Skeletal muscle tissue (tissue), 4 donors: ENCODE results near the gene DNASE2. TPM values are rescaled to one million over a fixed set of nuclear protein-coding genes. Genes with fewer than 3 reads are reported as not detected.

Source experiments
- H3K27ac ChIP-seq: one replicate; pipeline ENCODE4 v1.7.0; 2013; ENCODE audit warnings: mild to moderate bottlenecking, low read depth, low read length, inconsistent platforms
- H3K27me3 ChIP-seq, 3 donors: one replicate each; pipeline ENCODE4 v1.7.0; 2013; ENCODE audit warnings: low read length in 3 of 3; ENCODE audit not compliant: control insufficient read depth in 3 of 3, insufficient read depth in 3 of 3
- H3K36me3 ChIP-seq, 3 donors: one replicate each; pipeline ENCODE4 v1.7.0; 2013; ENCODE audit warnings: low read length in 3 of 3; ENCODE audit not compliant: control insufficient read depth in 3 of 3, insufficient read depth in 3 of 3
- H3K4me1 ChIP-seq, 3 donors: one replicate each; pipeline ENCODE4 v1.7.0; 2013; ENCODE audit warnings: low read length in 3 of 3, mild to moderate bottlenecking in 3 of 3; ENCODE audit not compliant: control insufficient read depth in 3 of 3, insufficient read depth in 3 of 3
- H3K4me3 ChIP-seq, 3 donors: one replicate each; pipeline ENCODE4 v1.7.0; 2013; ENCODE audit warnings: low read length in 3 of 3
- H3K9ac ChIP-seq, 3 donors: one replicate each; pipeline ENCODE4 v1.7.0; 2013; ENCODE audit warnings: low read length in 3 of 3, mild to moderate bottlenecking in 3 of 3, moderate library complexity in 2 of 3, low read depth in 1 of 3
- H3K9me3 ChIP-seq, 3 donors: one replicate each; pipeline ENCODE4 v1.7.0; 2013; ENCODE audit warnings: low read length in 3 of 3; ENCODE audit not compliant: control insufficient read depth in 3 of 3
- total RNA-seq: library from RNA; depleted of rRNA; stranded (reverse); fragments of >200 nt; gene quantifications from one replicate; pipeline ENCODE4 v1.2.3, GENCODE V29; 2014
- donor health status: Osteomylitis.

Gene DNASE2
- total RNA-seq, 1 donor from 2014 or later, result 10.4 TPM

DNA sequence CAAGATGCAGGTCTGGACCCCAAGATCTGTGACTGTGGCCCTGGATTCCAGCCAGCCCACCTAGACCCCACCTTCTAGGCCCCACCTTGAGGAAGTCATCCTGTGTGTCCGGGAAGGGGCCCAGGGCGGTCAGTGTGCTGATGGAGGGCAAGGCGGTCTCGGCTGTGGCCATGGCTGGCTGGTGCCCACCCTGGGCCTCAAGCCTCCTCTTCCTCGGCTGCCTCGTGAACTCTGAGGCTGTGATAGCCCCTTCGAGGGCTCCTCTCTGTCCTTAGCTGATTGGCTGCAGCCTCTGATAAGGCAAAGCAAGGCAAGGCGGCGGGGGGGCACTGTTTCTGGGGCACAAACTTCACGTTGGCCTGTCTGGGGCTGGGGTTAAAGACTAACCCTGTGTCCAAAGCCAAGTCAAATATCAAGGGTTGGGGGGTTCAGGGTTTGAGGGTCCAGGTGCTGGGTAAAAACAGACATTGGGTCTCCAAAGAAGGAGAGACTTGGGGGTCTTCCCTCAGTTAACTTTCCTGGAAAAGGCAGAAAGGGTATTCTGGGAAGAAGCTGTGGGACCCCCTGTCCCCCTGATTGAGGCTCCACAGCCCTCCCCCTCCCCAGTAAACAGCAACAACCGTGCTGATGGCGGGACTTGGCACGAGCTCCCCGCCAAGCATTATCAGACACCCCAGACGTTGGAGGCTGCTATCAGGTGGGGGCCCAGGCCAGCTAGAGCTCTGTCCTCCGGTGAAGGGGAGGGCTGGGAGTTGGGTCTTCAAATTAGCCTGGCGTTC, 5.9 kb upstream of the DNASE2 start, which contains the start of gene KLF1:
Gene KLF1, minus strand, starts transcription at position 233 of the 779 bp plus-strand sequence. Its CDS starts 61 bp downstream, at position 172.
- Histone ChIP-seq H3K36me3 (peaks cover 0 to 2% (median 0%) of the 10 kb centered on the region in 3 donors), H3K9me3 (peaks cover 0 to 8% (median 6%) of the 10 kb centered on the region in 3 donors), H3K9ac (no peak within 1 kb of the TSS), H3K27me3 (peaks cover 21 to 28% (median 26%) of the 10 kb centered on the region in 3 donors), H3K4me1 (peaks cover 16 to 27% (median 24%) of the 10 kb centered on the region in 3 donors), H3K4me3 (no peak within 1 kb of the TSS), H3K27ac (no peak within 1 kb of the TSS)

DNA sequence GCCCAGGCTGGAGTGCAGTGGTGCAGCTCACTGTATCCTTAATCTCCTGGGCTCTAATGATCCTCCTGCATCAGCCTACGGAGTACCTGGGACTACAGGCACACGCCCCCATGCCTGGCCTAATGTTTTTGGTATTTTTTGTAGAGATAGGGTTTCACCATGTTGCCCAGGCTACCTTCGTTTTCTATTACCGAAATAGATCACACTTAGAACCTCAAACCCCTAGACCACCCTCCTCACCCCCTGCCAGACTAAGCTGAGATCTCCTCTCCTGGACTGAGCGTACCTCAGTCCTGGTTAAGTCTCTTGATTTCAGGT, 5.4 kb upstream of the DNASE2 start:
- peaks cover 21 to 28% (median 26%) of the 10 kb centered on the region in 3 donors for H3K27me3 ChIP-seq
- no peak overlapping the region for H3K27ac ChIP-seq
- H3K4me3 ChIP-seq, result no peak overlapping the region
- peaks cover 0 to 8% (median 6%) of the 10 kb centered on the region in 3 donors for H3K9me3 ChIP-seq
- H3K4me1 ChIP-seq, result peaks cover 11 to 22% (median 18%) of the 10 kb centered on the region in 3 donors
- no peak overlapping the region for H3K9ac ChIP-seq
- H3K36me3 ChIP-seq, result peaks cover 0 to 2% (median 0%) of the 10 kb centered on the region in 3 donors

DNA sequence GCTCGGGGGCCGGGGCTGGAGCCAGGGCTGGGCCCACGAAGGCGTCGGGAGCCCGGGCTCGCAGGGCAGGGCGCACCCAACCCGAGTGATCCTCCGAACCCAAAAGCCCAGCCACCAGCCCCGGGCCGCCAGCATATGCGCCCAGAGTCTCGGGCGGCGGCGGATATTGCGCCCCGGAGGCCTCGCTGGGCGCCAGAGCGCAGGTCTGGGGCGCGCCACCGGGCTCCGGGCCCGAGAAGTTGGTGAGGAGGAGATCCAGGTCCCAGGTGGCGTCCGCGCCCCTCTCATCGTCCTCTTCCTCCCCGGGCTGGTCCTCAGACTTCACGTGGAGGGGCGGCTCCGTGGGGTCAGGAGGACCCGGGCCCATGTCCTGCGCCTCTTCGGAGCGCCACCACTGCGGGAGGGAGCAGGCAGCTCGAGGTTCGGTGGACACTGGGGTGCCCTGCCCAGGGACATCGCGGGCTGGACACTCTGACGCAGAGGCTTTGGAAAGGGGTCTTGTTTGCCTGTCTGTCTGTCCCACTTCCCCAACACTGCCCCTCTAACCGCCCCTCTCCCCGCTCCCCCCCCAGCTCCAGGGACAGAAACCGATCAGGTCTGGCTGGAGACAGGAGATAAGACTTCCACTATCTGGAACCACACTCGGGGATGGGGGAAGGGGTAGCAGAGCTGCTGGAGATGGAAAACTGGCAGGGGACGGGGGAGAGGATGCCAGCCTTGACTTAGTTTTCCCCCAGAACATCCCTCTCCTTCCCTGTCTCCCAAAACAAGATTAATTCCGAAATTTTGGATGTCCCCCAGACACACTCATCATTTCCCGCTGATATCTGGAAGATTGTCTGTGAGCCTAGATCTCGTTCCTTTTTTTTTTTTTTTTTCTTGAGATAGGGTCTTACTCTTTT, 4.8 kb upstream of the DNASE2 start:
- Histone ChIP-seq H3K4me1 (peaks cover 8 to 20% (median 16%) of the 10 kb centered on the region in 3 donors), H3K9ac (peak overlapping the region in 1 of 3 donors; percentile 25), H3K36me3 (peaks cover 0 to under 1% (median 0%) of the 10 kb centered on the region in 3 donors), H3K9me3 (peaks cover 0 to 8% (median 6%) of the 10 kb centered on the region in 3 donors), H3K27ac (no peak overlapping the region), H3K4me3 (peak overlapping the region in 2 of 3 donors; percentile 14 to 56), H3K27me3 (peaks cover 21 to 28% (median 26%) of the 10 kb centered on the region in 3 donors)

DNA sequence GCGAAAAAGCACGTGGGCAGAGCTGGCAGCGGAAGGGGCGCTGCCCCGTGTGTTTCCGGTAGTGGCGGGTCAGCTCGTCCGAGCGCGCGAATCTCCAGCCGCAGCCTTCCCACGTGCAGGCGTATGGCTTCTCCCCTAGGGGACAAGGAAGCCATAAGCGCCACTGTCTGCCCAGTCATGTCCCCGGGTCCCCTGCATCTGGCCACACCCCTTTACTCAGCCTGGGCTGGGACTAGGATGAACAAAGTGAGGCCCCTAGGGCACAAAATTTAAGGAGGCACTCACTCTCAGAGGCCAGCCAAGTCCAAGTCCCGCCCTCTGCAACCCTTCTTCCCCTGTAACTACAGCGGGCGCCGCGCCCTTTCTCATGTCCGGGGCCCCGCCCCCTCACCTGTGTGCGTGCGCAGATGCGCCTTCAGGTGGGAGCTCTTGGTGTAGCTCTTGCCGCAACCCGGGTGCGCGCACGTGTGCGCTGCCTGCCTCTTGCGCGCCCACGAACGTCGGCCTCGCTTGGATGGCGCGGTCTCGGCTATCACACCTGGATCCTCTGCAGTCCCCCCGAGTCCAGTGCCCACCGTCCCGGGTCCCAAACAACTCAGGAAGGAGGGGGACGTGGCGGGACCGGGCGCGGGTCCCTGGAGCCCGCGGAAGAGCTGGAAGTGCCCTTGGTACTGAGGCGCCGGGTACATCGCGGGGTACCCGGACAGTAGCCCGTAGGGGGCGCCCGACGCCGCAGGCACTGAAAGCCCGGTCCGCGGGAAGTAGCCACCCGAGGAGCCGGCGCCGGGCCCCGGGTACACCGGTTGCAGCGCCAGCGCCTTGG, 3.9 kb upstream of the DNASE2 start:
- Histone ChIP-seq H3K36me3 (no peaks in the 10 kb centered on the region), H3K9ac (peak overlapping the region in 1 of 3 donors; percentile 25), H3K4me3 (peak overlapping the region in 2 of 3 donors; percentile 40 to 56), H3K9me3 (peaks cover 0 to 8% (median 6%) of the 10 kb centered on the region in 3 donors), H3K4me1 (peaks cover 13 to 20% (median 19%) of the 10 kb centered on the region in 3 donors), H3K27me3 (peaks cover 21 to 28% (median 26%) of the 10 kb centered on the region in 3 donors), H3K27ac (no peak overlapping the region)

DNA sequence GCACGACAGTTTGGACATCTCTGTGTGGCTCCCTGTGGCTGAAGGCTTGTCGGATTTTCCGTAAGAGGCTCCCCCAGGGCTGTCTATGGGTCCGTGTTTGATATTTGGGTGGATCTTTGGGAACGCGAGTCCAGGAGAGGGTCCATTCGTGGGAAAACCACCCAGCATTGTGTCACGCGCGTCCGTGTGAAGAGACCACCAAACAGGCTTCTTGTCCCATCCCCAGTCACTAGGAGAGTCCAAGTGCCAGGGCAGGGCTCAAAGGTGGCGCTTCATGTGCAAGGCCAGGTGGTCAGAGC, 3.3 kb upstream of the DNASE2 start:
- peak overlapping the region in 1 of 3 donors; percentile 56 for H3K4me3 ChIP-seq
- H3K27ac ChIP-seq, result no peak overlapping the region
- peaks cover 13 to 20% (median 19%) of the 10 kb centered on the region in 3 donors for H3K4me1 ChIP-seq

DNA sequence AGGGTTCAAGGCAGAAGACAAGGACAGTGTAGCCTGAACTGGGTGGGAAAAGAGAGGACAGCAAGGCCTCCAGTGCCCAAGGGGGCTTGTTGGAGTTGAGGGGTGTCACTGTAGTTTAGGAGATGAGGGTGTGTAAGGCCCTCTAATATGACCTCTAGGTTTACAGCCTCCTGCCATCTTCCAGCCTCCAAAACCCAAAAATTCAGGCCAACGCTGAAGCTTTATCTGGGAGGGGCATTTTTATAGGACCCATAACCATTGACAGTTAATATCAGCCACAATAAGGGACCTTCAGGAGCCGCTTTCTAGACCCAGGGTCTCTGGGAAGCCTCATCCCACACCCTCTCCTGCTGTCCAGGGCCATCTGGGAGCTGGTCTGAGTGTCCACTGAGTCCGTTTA, 3.0 kb upstream of the DNASE2 start:
- H3K36me3 ChIP-seq, result no peaks in the 10 kb centered on the region
- peaks cover 13 to 20% (median 19%) of the 10 kb centered on the region in 3 donors for H3K4me1 ChIP-seq
- H3K27ac ChIP-seq, result no peak overlapping the region
- peaks cover 0 to 8% (median 6%) of the 10 kb centered on the region in 3 donors for H3K9me3 ChIP-seq
- H3K4me3 ChIP-seq, result peak overlapping the region in 1 of 3 donors; percentile 43
- H3K27me3 ChIP-seq, result peaks cover 21 to 28% (median 26%) of the 10 kb centered on the region in 3 donors
- H3K9ac ChIP-seq, result no peak overlapping the region

More for the DNA sequence above, 3.3 kb upstream of the DNASE2 start:
- peaks cover 0 to 8% (median 6%) of the 10 kb centered on the region in 3 donors for H3K9me3 ChIP-seq
- peak overlapping the region in 1 of 3 donors; percentile 16 for H3K9ac ChIP-seq
- H3K27me3 ChIP-seq, result peaks cover 21 to 28% (median 26%) of the 10 kb centered on the region in 3 donors
- H3K36me3 ChIP-seq, result no peaks in the 10 kb centered on the region

DNA sequence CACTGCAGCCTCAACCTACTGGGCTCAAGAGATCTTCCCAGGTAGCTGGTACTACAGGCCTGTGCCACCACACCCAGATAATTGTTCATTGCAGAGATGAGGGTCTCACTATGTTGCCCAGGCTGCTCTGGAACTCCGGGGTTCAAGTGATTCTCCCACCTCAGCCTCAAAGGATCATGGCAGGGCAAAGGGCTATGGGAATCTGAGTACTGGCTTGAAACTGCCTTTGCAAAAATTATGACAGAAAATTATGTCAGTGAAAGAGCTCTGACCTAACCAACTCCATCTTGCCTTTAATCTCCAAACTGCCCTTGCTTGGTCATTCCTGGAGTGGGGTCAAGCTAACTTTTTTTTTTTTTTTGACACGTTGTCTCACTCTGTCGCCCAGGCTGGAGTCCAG, 1.3 kb upstream of the DNASE2 start:
- Histone ChIP-seq H3K27me3 (peaks cover 21 to 28% (median 26%) of the 10 kb centered on the region in 3 donors), H3K4me3 (no peak overlapping the region), H3K36me3 (peaks cover 8 to 10% (median 8%) of the 10 kb centered on the region in 3 donors), H3K27ac (peak overlapping the region; percentile 5), H3K4me1 (peaks cover 13 to 20% (median 19%) of the 10 kb centered on the region in 3 donors), H3K9me3 (peaks cover 0 to 8% (median 6%) of the 10 kb centered on the region in 3 donors), H3K9ac (no peak overlapping the region)

DNA sequence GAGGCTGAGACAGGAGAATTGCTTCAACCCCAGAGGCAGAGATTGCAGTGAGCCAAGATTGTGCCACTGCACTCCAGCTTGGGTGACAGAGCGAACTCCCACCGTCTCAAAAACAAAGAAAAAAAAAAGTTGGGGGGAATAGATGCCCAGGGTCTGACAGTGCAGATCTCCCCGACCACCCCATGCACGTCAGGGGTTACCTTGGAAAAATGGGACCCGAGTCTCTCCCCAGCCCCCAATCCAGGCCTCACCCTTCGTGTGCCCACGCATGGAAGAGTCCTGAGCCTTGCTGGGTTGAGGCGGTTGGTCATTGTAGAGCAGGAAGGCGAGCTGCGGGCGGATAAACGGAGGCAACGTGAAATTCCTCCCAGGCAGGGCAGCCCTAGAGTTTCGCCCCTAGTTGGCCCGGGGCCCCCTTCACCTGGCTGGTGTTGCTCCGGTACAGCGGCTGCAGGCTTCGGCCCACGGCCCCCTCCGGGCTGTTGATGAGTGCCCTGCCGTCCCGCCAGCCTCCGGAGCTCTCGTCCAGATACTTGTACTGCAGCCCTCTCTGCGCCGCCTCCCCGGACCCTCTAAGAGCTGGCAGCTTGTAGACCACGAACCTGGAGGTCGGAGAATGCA, 588 bp downstream of the DNASE2 start:
- H3K27me3 ChIP-seq, result peaks cover 16 to 20% (median 20%) of the 10 kb centered on the region in 3 donors
- H3K9me3 ChIP-seq, result peaks cover 0 to 8% (median 6%) of the 10 kb centered on the region in 3 donors
- peaks cover 13 to 16% (median 16%) of the 10 kb centered on the region in 3 donors for H3K4me1 ChIP-seq
- H3K9ac ChIP-seq, result peak overlapping the region; percentile 89 to 93 (median 92)
- peaks cover 11 to 14% (median 11%) of the 10 kb centered on the region in 3 donors for H3K36me3 ChIP-seq
- H3K27ac ChIP-seq, result peak overlapping the region; percentile 87
- peak overlapping the region; percentile 81 to 88 (median 83) for H3K4me3 ChIP-seq

DNA sequence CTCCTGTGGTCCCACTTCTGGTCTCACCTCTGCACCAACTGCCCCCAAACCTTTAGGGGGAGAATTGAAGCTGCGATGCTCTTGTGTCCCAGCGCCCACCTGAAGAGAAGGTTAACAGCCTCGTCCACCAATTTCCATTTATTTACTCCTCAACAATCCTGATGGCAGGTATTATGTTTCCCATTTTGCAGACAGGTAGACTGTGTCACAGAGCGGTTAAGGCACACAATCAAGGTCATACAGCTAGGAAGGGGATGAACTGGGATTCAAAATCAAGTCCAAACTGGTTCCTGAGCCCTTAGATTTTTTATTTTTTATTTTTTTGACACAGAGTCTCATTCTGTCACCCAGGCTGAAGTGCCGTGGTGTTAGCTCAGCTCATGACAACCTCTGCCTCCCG, 6.2 kb downstream of the DNASE2 start:
- Histone ChIP-seq H3K27me3 (peaks cover 0 to 3% (median 0%) of the 10 kb centered on the region in 3 donors), H3K27ac (no peak overlapping the region), H3K4me1 (peaks cover 0 to 9% (median 7%) of the 10 kb centered on the region in 3 donors), H3K9me3 (no peaks in the 10 kb centered on the region), H3K9ac (no peak overlapping the region), H3K36me3 (peaks cover 15 to 18% (median 16%) of the 10 kb centered on the region in 3 donors), H3K4me3 (no peak overlapping the region)
